GM19328 (cell line): ENCODE measurements around the gene SIL1.

Experiments used
- ATAC-seq: cut with Tn5 transposase; IDR thresholded peaks from one replicate; pipeline ENCODE4 v1.9.1; 2021; ENCODE audit warnings: mild to moderate bottlenecking, moderate library complexity; ENCODE audit not compliant: unreplicated experiment

Gene SIL1

DNA sequence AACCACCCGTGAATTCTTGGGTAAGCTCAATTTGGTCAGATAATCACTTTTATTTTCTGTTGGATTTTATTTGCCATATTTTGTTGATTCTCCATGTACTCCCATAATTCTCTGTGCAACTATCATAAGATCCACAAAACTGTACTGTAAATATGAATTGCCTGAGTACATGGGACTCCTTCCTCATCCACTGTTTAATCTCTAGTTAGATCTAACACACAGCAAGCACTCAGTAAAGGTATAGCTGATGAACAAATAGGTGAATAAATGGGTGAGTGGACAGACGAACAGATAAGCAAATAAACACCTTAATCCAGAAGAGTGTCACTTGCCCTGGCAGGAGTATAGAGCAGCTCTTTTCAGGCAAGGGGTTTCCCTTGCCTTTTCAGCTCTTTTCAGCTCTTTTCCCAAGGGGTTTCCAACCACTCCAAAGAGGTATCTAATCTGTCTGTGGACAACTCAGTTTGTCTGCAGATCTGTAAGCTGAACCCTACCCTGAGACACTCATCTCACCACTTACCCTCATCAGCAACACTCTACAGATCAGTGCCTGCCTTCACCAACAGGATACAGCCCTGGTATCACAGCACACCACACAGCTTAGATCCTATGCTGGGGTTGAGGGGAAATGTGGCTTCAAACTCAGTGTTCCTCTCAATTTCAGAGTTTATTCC is 51.2 kb downstream of the SIL1 start:
- ATAC-seq: no peak

DNA sequence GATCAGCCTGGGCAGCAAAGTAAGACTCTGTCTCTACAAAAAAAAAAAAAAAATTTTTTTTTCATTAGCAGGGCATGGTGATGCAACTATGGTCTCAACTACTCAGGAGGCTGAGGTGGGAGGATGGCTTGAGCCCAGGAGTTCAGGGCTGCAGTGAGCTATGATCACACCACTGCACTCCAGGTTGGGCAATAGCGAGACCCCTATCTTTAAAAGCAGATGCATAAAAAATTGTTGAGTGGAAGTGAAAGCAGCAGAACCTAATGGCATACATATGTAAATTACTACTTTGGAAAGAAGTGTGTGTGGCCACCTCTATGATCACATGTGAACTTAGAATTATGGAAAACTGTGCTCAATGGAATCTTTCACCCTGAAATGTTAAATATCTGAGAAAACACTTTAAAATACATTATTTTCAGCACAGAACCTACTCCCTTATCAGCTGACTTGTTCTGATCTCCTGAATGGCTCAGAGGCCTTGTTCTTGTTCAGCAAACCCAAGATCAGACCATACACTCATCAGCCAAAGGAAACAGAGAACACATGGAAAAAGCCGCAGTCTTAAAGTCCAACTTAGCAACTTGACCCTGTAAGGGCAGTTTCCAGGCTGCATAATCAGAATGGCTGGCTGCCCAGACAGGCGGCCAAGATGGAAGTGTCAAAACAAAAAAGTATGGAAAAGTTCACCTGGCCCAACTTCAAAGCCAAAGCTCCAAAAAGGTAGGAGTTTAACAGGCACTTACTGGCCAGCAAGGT is 56.5 kb downstream of the SIL1 start:
- no peak for ATAC-seq

DNA sequence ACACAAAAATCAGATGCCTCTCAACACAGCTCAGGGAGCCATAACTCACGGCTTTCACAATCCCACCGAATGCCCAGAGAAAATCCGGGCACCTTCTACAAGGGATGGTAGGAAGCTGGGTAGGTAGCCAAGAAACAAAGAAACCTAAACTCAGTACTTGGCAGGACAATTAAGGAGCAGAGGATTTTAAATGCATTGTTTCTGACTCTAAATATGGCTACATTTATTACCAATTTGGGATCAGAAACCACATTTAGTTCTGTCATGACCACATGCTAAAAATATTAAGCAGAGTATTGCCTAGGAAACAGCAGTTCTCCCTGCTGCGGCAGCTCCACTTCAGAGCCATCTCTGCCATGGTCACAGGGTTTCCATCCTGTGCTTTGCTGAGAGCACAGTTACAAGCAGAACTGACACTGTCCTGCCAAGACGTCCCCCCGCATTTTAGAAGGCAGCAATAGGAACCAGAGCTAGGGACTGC is 57.5 kb downstream of the SIL1 start:
- no peak for ATAC-seq

DNA sequence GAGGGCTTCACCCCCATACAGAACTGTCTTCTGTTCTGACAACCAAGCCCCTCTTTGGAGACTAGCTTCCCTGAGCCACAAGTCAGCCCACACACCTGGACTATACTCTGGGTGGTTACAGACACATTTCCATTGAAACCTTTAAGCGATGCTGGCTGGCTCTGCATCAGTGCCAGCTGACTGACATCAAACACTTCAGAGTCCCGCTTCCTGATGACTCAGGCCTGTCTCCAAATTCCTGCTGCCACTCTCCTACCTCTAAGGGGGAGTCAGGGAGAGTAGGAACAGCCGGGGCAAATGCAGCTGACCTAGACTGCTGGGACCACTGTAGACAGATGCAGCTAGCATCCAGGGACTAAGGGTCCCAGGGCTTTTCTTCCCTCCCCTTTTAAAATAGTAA is 59.4 kb downstream of the SIL1 start:
- ATAC-seq: no peak

DNA sequence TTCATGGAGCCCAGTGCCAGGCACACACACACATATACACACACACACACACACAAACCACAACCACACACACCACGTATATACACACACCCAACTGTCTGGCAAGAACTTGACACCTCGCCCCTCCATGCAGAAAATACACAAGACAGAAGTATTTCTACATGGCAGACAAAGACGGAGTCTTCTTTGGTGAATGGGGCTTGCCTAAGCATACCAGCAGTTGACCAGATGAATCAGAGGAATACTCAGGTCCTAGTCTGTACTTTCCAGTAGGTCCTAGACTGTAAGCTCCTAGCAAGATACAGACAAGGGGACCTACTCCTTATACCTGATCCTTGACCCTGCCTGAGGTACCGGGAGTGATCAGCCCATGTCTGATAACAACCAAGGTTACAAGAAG is 60.1 kb downstream of the SIL1 start:
- no peak for ATAC-seq

DNA sequence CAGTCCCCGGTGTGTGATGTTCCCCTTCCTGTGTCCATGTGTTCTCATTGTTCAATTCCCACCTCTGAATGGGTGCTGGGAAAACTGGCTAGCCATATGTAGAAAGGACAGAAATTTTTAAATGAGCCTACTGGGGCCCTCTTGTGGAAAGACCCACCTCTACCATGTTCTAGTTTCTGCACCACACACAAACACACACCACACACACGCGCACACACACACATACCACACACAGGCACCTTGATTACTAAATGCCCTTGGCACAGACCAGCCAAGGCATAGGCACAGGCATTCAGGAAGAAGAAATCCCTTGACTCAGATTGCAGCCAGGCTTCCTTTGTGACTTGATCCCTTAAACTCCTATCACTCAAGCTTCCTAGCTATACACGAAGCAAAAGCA is 60.5 kb downstream of the SIL1 start:
- ATAC-seq: no peak

DNA sequence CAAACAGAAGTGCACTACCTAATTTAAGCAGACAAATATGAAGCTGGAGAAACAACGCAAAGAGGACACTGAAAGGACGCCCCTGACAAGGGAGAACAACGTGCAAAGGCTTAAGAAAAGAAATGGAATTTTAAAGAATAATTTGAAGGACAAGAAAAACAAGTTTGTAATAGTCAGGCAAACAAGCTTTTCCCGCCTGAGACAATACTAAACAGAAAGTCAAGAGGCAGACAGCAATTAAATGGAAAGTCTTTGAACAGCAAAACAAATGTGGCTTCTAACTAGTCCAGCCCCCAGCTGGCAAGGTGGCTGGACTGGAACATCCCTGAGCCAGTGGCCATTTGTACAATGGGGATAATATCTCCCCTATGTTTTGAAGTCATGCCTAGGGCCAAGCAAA is 63.3 kb downstream of the SIL1 start:
- ATAC-seq: no peak

DNA sequence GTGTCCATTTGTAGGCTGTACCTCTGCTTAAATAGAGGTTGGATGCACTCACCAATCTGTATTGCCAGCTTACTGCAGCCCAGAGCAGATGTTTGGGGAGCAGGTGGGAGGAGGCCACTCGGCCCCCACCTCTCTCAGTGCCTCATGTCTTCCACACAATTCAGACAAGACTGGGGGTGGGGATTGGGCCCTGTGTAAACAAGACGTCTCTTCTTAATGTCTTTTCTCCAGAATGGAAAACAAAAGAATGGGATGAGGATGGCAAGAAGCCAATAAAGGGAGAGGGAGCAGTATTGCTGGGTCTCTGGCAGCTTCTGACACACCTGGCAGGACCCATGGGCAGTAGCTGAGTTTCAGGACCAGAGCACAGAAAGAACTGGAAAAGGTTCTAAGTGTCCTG is 64.9 kb downstream of the SIL1 start:
- ATAC-seq: no peak

DNA sequence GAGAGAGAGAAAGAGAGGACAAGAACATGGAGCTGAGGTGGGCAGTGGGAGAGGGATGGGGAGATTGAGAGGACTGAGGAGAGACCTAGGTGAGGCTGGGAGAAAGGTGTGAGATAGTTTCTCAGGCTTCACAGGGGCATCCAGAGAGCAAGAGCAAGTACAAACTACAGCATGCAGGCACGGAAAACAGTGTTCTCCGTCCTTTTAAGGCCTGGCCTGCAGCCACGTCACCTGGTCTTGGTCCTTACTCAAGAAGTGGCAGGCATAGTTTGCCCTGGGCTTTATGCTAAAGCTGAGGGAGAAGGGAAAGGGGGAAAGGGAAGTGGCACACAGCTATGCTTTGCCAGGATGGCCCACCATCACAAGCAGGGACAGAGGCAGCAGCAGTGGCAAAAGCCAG is 65.7 kb downstream of the SIL1 start:
- no peak for ATAC-seq

DNA sequence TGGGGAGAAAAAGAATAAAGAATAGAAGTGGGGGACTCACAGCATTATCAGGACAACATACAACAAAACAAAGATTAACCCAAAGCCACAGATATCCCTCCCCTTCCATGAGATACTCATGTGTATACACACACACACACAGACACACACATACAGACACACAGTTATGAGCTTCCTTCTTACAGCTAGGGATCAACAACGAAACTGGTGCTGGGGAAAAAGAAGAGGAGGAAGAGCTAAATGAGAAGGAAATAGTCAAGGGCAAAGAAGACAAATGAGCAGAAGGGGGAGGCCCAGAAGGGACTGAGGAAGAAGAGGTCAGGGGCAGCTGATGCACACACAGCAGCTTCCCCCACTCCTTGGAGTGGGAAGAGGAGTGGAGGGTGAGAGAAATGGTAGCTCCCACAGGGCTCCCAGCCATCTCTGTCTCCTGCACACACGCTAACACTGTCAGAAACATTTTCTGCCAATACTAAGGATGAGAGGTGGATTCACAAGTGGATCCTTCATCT is 66.2 kb downstream of the SIL1 start:
- ATAC-seq: no peak

DNA sequence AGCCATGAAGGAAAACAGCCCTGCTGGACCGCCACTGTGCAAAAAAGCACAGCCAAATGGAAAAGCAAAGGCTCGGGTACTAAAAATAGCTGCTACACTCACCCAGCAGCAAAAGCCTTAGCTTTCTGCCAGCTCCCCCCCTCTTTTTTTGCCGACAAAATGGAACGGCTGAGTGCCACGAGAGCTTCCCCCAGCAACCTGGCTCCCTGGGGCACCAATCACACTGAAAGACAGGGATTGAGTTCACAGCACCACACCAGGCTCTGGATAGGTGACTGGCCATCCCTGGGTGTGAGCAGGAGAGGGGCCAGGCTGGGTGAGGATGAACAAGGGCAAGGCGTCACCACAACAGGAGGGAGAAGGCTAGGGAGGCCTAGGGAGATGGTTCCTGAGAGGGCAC is 66.7 kb downstream of the SIL1 start:
- ATAC-seq: no peak

DNA sequence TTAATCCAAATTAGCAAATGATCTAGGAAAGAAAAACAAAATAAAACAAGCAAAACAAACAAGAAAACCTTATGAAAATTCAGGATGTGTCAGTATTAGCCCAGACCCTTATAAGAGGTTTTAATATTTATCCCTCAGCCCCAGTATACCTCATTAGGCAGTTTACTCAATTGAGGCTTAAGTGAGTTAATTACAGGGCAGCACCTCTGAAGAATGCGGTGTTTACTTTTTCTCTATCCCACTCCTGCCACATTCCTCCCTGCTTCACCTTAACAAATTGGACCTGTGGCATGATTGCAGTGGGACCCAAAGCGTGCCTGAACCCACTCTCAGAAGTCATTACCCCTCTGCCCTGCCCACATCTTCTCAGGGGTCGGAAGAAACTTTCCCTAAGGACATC is 67.1 kb downstream of the SIL1 start:
- no peak for ATAC-seq

DNA sequence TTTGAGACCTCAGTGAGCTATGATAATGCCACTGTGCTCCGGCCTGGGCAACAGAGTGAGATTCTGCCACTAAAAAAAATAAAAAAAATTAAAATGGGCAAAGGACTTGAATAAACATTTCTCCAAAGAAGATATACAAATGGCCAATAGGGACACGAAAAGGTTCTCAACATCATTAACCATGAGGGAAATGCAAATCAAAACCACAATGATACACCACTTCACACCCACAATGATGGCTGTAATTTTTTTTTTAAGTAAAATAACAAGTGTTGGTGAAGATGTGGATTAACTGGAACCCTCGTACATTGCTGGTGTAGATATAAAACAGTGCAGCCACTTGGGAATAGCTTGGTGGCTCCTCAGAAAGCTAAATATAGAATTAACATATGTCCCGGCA is 68.0 kb downstream of the SIL1 start:
- no peak for ATAC-seq

DNA sequence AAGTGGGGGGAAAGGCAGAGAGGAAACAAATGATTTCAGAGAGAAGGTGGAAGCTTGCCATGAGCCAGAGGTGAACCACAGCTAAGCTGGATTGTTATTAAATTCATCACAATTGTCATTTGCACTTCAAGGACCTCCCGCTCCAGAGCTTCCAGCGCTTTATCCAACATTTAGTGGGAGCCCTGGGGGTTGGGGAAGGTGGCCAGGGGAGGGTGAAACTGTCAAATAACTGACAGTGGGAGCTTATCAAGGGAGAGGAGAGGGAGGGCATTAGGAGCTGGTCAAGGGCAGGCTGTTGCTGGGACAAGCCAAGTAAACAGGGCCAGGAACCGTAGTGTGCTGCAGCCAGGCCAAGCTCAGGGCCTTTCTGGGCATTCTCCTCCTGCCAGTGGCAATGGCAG is 71.5 kb downstream of the SIL1 start:
- ATAC-seq: no peak

DNA sequence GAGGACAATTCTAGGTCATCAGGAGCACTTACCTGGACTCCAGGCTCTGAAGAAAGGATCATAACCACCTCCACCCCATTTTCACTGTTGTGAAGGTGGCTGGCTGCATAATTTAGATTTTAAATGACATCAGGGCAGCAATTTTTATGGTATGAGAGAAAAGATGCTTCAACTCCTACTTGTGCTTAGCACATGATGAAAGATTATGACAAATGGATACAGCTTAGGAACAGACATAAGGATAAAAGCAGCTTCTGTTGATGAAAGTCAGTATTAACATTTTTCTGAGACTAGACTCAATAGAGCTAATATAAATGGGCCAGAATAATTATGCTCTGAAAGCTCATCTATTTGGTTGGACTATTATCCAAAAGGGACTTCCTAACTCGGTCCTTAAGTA is 72.2 kb downstream of the SIL1 start:
- no peak for ATAC-seq

DNA sequence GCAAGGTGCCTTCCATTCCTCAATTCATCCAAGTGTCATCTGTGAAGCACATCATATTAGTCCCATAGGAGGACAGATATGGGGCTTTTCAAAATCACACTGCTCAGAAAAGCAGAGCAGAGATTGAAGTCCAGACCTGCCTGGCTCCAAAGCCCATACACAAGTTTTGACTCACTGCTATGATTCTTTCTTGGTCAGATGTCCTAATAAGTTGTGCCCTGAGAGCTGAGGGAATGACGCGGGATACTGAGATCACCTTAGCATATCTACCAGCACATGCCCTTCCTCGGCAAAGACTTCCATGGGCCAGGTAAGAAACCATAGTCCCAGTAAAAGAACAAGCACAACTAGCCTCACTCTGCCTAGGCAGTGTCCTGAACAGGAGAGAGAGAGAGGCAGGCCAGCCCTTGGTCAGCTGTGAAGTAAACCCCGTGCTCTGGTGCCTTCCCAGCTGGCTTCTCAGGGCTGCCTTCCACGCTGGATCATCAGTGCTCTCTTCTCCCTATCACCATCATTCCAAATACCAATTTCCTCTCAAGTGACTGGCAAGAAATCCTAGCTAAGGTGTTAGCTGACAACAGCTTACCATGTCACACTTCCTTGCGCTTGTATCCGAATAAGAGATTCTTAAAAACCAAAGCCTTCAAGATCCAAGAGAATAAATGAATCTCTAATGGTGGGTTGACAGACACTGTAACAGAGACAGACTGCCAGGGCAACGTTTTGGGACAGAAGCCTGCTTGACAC is 73.2 kb downstream of the SIL1 start:
- no peak for ATAC-seq

DNA sequence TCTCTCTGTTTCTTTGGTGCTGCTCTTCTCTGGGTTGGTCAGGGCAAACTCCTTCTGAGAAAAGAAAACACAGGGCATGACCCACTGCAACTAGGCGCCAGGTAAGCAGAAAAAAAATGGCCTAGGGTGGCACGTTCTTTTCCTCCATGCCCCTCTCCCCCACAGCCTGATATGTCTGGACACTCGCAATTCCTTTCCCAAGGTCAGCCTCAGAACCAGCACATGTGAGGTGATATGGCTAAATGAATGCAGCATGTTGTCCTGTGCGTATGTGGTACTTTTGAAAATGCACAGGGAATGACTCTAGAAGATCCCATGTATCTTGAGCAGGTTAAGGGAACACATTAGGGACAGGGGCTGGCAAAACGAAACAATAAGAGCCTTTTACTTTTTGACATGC is 77.0 kb downstream of the SIL1 start:
- ATAC-seq: no peak

DNA sequence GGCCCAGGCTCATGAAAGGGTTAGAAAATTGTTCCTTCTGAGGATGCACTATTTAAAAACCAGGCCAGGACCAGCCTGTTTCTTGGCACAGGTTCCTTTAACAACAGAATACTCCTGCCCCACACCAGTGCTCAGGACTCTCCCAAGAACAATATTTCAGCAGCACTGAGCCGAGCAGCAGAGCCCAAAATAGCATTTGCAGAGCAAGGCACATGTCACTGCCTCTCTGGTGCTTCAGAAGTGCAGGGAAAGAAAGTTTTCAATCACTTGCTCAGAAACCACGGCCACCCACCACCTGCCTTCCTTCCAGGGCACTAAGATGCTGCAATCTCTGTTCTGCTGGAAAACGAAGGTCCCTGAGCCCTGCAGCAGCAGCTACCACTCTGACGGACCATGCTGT is 77.6 kb downstream of the SIL1 start:
- ATAC-seq: no peak

DNA sequence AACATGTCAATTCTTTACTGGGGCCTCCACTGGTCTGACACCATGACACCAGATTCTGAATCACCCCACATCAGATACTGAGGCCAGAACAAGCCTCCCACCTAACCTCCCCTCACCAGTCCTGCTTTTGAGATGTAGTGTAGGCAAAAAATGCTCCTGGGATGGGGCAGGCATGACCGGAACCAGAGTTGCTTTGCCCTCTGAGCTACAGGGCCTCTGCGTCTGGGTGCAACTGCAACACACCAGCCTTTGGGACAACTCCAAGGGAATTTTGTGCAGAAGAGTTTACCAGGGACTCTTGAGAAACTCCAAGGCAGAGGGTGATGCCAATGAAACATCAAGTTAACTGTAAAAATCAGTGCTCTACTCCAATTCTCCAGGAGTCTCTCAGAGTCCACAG is 79.4 kb downstream of the SIL1 start:
- ATAC-seq: no peak

DNA sequence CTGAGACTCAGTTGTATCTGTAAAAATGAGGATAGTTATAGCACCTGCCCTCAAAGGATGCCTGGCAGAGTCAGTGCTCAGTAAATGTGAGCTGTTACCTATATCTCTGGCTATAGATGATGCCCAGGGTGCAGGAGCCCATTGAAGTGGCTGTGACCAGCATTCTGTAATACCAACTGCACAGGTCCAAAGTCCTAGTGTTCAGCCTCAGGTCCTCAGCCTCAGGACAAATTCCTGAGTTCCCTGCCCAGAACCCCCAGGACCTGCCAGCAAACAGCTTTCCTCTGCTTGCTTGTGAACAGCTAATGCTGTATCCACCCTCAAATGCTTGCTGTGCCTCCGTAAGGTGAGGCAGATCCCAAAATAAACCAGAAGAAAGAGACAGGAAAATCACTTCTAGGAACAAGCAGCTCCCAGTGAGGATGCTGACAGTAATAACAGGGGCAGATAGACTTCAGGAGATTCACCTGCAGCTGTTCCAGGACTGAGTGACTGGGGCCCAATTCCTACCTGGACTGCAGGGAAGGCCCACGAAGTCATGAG is 80.8 kb downstream of the SIL1 start:
- no peak for ATAC-seq

DNA sequence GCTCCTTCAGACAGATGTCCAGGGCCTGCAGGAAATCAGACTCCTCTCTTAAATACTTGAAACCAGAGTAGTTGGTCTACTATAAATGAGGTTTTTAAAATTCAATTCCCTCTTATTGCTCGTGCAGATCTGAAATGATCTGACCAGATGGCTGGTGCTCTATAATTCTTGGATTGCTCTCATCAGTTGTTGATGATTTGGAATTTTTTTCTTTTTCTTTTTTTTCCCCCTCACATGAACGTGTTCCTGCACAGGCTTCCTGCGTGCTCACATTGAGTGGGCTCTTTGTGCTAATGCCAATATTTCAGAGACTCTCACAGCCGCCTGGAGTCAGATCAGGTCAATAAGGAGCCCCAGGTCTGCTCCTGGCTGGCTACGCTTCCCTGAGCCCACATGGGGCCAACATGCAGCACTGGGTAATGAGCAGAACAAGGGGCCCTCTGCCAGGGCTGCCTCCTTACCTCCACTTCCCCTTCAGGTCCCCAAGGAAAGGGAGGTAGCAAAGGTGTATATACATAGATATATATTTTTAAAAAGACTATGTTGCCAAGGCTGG is 82.0 kb downstream of the SIL1 start:
- no peak for ATAC-seq
